Measurements from ENCODE around the gene RPS5. TPM values are rescaled to one million over a fixed set of nuclear protein-coding genes. Genes with fewer than 3 reads are reported as not detected.

Gene RPS5
- total and polyA plus RNA-seq, 9 of the 15 experiments (the other 6 are each of a cell fraction or from before 2014, with no cell fraction given): 1,228 to 3,570 (median 2,484) TPM

DNA sequence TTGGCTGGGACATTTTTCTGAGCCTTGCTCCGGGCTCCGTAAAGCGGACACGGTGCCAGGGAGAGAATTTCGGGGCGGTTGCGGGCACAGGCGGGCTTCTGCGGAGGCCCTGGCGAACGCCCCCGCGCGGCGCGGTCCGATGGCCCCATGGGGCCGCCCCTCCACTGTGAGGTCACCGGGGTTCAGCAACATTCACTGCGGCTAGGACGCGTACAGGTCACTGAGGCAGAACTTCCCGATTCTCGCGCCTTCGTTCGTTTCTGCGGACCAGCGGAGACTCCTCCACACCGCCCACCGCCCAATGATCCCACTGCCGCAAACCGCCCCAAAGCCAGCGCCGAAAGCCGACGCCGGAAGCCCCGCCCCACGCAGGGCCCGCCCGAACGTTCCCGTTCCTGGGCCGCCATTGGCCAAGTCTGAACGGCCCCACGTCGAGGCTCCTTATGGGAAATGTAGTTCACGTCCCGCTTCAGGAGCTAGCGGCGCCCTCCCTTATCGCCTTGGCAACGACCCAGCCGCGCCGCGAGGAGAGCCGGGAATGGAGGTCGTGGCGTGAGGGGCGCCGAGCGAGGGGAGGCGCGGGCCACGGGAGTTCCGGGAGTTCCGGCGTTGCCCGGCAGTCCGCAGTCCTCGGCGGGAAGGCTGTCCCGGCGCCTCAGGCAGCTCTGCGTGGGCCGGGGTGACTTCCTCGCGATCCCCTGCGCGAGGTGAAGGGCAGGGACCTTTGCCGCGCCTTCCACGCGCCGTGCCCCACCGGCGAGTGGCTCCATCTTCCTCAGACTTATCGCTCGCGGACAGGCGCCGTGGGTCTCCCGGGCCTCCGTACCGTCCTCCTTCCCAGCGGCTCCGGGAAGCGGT, 21.3 kb downstream of the RPS5 start, which contains the start of gene ZNF584 (continued):
- TF ChIP-seq, protein P1, sequence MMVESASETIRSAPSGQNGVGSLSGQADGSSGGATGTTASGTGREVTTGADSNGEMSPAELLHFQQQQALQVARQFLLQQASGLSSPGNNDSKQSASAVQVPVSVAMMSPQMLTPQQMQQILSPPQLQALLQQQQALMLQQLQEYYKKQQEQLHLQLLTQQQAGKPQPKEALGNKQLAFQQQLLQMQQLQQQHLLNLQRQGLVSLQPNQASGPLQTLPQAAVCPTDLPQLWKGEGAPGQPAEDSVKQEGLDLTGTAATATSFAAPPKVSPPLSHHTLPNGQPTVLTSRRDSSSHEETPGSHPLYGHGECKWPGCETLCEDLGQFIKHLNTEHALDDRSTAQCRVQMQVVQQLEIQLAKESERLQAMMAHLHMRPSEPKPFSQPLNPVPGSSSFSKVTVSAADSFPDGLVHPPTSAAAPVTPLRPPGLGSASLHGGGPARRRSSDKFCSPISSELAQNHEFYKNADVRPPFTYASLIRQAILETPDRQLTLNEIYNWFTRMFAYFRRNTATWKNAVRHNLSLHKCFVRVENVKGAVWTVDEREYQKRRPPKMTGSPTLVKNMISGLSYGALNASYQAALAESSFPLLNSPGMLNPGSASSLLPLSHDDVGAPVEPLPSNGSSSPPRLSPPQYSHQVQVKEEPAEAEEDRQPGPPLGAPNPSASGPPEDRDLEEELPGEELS (CRISPR knock-in tag; IDR thresholded peaks at IDR 0.05; ENCODE audit: borderline replicate concordance): no peak
- no peak for TF ChIP-seq ZNF12 (CRISPR knock-in tag; IDR thresholded peaks at IDR 0.05)
- TF ChIP-seq, protein P2, sequence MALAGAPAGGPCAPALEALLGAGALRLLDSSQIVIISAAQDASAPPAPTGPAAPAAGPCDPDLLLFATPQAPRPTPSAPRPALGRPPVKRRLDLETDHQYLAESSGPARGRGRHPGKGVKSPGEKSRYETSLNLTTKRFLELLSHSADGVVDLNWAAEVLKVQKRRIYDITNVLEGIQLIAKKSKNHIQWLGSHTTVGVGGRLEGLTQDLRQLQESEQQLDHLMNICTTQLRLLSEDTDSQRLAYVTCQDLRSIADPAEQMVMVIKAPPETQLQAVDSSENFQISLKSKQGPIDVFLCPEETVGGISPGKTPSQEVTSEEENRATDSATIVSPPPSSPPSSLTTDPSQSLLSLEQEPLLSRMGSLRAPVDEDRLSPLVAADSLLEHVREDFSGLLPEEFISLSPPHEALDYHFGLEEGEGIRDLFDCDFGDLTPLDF (CRISPR knock-in tag; IDR thresholded peaks at IDR 0.05): peak; percentile 75; the same call in 1 of the 2 replicates
- TF ChIP-seq, protein P3, sequence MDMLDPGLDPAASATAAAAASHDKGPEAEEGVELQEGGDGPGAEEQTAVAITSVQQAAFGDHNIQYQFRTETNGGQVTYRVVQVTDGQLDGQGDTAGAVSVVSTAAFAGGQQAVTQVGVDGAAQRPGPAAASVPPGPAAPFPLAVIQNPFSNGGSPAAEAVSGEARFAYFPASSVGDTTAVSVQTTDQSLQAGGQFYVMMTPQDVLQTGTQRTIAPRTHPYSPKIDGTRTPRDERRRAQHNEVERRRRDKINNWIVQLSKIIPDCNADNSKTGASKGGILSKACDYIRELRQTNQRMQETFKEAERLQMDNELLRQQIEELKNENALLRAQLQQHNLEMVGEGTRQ (CRISPR knock-in tag; IDR thresholded peaks at IDR 0.05): no peak
- TF ChIP-seq, protein P4, sequence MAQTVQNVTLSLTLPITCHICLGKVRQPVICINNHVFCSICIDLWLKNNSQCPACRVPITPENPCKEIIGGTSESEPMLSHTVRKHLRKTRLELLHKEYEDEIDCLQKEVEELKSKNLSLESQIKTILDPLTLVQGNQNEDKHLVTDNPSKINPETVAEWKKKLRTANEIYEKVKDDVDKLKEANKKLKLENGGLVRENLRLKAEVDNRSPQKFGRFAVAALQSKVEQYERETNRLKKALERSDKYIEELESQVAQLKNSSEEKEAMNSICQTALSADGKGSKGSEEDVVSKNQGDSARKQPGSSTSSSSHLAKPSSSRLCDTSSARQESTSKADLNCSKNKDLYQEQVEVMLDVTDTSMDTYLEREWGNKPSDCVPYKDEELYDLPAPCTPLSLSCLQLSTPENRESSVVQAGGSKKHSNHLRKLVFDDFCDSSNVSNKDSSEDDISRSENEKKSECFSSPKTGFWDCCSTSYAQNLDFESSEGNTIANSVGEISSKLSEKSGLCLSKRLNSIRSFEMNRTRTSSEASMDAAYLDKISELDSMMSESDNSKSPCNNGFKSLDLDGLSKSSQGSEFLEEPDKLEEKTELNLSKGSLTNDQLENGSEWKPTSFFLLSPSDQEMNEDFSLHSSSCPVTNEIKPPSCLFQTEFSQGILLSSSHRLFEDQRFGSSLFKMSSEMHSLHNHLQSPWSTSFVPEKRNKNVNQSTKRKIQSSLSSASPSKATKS (CRISPR knock-in tag; IDR thresholded peaks at IDR 0.05): no peak
- TF ChIP-seq ZNF232 (CRISPR knock-in tag; IDR thresholded peaks at IDR 0.05): no peak
- no peak for TF ChIP-seq ZNF324 (CRISPR knock-in tag; IDR thresholded peaks at IDR 0.05)
- no peak; the same call in 1 of the 2 replicates for TF ChIP-seq NR2F6 (CRISPR knock-in tag; IDR thresholded peaks at IDR 0.05)
- TF ChIP-seq ETV5 (CRISPR knock-in tag; IDR thresholded peaks at IDR 0.05; ENCODE audit: low read depth): 0 out of 2 replicates have a peak, but pooled peaks have one; percentile 58
- TF ChIP-seq PRMT5 (CRISPR knock-in tag; IDR thresholded peaks at IDR 0.05): no peak
- TF ChIP-seq ILF3 (IDR thresholded peaks at IDR 0.05; ENCODE audit: borderline replicate concordance): no peak; the same call in 1 of the 2 replicates
- TF ChIP-seq POLR2A (conservative IDR thresholded peaks at IDR 0.05): peak; percentile 96
- TF ChIP-seq CBFB (CRISPR knock-in tag; IDR thresholded peaks at IDR 0.05): 0 out of 2 replicates have a peak, but pooled peaks have one; percentile 68
- no peak for TF ChIP-seq ZNF583 (CRISPR knock-in tag; IDR thresholded peaks at IDR 0.05)
- no peak for TF ChIP-seq ZNF57 (CRISPR knock-in tag; IDR thresholded peaks at IDR 0.05)
- TF ChIP-seq ZZZ3 (IDR thresholded peaks at IDR 0.05): no peak
- TF ChIP-seq YY1 (IDR thresholded peaks at IDR 0.05; ENCODE audit: borderline replicate concordance in 1 of 3, control insufficient read depth in 1 of 3, extremely low read depth in 1 of 3, insufficient read depth in 3 of 3, insufficient read length in 1 of 3, insufficient replicate concordance in 2 of 3, low read depth in 1 of 3, low read length in 2 of 3): peak; percentile 24 to 76 (median 71)
- TF ChIP-seq, protein P5, sequence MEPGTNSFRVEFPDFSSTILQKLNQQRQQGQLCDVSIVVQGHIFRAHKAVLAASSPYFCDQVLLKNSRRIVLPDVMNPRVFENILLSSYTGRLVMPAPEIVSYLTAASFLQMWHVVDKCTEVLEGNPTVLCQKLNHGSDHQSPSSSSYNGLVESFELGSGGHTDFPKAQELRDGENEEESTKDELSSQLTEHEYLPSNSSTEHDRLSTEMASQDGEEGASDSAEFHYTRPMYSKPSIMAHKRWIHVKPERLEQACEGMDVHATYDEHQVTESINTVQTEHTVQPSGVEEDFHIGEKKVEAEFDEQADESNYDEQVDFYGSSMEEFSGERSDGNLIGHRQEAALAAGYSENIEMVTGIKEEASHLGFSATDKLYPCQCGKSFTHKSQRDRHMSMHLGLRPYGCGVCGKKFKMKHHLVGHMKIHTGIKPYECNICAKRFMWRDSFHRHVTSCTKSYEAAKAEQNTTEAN (CRISPR knock-in tag; IDR thresholded peaks at IDR 0.05): 0 out of 2 replicates have a peak, but pooled peaks have one; percentile 66
- no peak for TF ChIP-seq HDAC8 (tag; IDR thresholded peaks at IDR 0.05)
- TF ChIP-seq SMARCA4 (IDR thresholded peaks at IDR 0.05): peak; percentile 57; the same call in 1 of the 2 replicates
